NOMO-1 treated with dmso at 0.1 percent for 144 hours (cell line): ENCODE data around the gene MRPL34.

Experiments
- DNase-seq: peaks from one replicate; lab custom pipeline; 2025; ENCODE audit not compliant: unreplicated experiment; lab: John Stamatoyannopoulos, UW

The MRPL34 gene

DNA sequence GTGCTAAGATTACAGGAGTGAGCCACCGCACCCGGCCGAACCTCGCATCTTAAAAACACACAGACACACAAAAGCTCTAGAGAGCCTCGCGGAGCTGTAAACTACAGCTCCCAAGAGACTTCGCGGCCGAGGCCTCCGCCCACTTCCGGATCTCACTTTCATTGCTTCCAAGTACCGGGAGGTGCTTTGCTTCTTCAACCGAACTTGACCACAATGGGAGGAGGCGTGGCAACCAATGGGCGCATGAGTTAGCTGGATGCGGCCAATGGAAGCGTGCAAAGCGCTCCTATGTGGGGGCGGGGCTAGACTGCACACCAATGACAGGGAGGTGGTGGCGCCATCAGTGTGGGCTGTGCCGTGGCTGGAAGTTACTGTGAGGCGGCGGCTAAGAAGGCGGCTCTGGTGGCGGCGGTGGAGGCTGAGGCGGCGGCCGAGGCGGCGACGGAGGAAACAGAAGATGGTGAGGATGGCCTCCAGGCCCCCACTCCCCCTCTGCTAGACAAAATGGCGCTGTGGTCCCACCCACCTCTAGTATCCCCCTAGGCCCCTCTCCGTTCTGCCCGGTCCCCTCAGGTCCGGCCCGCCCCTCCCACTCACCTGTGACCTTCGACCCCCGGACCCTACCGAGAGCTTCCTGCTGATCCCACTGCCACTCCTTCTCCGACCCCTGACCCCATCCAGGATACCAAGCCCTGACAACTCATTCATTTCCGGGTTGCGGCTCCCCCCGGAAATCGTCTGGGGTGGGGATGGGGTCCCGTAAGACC is 3.7 kb downstream of the MRPL34 start, which contains the start of gene DDA1:
Gene DDA1 (plus strand): TSS at position 366 of the 767 bp plus-strand sequence. CDS start 92 bp downstream, at position 458.
- peak; percentile 100 for DNase-seq

DNA sequence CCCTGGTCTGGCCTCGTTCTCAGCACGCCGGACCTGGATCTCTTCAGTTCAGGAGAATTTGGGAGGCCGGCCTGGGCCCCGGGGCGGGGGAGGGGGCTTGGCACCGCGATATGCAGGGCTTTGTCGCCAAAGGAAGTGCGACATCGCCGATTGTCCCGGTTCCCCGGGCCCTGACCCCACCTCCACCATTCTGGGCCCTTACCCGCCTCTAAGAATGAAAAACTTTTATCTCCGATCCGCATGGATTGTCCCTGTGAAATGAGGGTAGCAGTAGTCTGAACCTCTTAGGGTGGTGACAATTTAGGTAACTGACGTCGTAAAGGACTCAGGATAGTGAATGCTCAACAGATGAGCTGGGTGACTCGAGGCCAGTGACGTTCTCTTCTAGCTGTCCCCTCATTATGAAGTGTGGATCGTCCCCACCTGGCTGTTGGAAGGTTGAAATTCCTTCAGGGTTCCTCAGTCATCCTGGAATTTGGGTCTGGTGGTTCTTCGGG is 4.3 kb downstream of the MRPL34 start:
- DNase-seq: no peak

DNA sequence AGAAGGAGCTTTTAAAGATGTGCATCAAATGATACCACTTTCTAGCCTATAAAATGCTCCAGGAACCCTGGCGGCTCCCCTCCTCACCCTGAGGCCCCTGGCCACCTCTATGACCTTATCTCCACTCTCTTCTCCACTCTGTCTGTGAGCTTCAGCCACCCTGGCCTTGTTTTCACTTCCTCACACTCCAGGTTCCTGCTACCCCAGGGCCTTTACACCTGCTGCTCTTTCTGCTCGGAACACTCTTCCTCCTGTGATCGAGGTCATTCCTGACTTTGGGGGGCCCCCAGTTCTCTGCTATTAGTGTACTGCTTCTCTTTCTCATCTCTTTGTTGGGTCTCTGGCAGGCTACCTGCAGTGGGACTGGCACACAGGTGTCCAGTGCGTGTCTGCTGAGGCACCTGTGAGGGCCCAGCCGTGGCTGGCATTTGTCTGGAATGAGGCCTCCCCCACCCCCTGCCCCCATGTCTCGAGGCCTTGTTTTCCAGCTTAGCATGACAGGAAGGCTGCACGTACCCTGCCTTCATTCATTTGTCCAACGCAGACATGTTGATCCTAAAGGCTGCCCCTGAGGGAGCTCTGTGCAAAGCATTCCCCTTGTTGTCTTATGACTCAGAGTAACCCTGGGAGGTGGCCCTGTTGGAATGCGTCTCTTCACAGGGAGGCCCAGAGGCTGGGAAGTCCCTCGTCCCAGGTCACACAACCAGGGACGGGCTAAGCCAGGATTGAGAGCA is 6.0 kb downstream of the MRPL34 start:
- DNase-seq: no peak

DNA sequence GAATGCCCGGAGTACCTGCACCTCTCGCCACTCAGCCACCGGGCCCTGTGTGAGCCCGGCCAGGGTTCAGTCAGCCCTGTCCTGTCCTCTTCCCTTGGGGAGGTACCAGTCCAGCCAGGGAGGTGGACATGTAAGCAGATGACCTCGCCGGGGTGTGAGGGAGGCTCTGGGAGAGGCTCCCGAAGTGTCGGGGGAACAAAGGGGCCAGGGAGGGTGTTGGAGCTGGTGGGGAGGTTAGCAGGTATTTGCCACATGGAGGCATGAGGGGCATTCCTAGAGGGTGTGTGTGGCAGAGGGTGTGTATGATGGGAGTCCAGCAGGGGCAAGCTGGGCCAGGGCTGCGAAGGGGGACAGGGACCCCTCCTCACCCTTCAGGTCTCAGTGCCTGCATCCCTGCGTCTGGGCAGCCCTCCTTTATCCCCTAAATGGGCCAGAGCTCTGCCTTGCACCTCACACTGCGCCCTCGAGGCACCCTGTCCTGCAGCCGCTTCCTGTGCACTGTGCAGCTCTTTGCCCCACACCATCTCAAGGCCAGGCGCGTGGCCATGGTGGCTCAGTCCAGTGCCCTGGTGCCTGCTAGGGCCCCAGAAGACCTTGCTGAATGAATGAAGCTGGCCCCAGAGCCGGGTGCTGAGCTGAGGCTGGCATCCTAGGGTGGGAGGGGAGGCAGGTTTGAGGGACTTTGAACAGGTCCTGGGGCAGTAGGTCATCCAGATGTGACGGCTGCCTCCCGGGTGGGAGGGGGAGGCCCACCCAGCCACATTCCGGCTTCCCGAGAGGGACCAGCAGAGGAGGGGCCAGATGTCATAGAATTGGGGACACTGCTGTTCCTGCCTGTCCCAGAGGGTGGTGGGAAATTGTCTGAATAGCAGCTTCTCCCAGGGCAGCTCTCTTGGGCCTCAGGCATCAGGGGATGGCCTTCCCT is 6.8 kb downstream of the MRPL34 start:
- no peak for DNase-seq

DNA sequence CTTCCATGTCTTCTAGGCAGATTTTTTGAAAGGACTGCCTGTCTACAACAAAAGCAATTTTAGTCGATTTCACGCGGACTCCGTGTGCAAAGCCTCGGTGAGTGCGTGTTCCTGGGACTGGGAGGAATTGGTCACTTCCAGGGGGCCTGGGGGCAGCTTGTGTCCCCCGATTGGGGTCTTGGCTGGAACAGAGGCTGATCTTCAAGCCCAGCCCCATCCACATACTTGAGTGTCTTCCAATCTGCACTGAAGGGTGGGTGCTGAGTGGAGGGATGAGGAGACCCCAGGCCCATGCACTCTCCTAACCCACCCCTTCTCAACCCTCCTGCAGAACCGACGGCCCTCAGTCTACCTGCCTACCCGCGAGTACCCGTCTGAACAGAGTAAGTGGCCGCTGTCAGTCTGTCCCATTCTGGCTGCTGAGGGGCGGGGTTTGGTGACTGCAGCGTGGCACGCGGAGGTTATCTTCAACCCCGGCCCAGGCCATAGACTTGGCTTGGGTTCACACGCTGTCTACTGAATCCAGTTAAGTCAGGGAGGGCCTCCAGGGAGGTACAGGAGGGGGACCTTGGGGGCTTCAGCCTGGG is 8.4 kb downstream of the MRPL34 start:
- no peak for DNase-seq

DNA sequence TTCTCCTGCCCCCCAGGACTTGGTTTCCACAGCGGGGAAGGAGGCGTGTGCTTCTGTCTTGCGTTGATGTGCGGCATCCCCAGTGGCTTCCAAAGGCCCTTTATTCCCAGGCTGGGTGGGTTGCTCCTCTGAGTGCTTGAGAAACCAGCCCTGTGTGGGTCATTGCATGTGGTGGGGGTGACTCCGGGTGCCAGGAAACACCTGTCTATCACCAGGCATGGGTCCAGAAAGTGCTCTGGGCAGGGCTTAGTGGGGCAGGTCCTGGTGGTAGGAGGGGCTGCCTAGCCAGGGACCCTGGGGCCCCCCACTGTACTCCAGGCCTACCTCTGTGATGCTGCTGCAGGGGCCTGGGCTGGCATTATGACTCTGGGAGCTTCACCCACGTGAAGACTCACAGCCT is 13.3 kb downstream of the MRPL34 start:
- DNase-seq: no peak

DNA sequence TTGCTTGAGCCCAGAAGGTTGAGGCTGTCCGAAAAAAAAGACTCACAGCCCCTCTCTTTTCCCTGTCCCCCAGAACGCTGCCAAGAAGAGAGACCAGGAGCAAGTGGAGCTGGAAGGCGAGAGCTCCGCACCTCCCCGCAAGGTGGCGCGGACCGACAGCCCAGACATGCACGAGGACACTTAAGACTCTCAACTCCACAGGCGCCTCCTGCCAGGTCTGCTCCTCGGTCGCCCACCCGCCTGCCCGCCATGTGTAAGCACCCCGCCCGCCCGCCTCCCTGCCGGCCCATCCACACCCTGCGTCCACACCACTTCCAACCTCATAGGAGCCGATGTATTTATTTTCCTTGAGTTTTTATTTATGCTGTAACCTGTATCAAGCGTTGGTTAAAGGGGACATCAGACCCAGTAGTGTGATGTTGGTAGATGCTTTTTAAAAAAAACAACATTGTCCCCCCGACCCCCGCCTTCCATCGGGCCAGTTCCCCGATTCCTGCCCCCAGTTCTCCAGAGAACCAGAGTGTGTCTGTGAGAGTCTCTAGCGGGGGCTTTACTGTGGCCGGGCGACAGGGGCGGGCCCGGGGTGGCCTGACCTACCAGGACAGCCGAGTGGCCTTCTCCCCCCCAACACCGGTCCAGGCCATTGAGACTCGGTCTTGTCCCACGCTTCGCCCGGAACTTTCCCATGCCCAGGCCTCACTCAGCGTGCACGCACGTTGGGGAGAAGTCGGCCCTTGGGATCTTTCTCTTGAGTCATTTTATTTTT is 14.0 kb downstream of the MRPL34 start:
- DNase-seq: no peak

DNA sequence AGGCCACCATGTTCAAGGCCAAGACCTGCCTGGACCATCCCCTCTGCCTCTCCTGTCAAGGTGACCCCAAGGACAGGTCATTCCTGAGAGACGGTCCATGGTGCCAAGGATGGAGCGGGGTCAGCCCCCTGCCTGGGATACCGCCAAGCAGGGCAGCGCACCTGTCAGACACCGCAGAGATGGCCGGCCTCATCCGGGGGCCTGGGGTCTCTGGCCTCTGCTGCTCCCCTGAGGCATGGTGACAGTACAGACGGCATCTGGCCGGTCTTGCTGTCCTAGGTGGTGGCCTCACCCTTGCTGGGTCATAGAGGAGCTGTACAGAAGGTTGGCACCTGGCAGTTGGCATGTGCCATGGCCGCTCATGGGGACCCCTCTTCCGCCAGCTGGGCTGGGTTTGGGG is 14.8 kb downstream of the MRPL34 start:
- no peak for DNase-seq

DNA sequence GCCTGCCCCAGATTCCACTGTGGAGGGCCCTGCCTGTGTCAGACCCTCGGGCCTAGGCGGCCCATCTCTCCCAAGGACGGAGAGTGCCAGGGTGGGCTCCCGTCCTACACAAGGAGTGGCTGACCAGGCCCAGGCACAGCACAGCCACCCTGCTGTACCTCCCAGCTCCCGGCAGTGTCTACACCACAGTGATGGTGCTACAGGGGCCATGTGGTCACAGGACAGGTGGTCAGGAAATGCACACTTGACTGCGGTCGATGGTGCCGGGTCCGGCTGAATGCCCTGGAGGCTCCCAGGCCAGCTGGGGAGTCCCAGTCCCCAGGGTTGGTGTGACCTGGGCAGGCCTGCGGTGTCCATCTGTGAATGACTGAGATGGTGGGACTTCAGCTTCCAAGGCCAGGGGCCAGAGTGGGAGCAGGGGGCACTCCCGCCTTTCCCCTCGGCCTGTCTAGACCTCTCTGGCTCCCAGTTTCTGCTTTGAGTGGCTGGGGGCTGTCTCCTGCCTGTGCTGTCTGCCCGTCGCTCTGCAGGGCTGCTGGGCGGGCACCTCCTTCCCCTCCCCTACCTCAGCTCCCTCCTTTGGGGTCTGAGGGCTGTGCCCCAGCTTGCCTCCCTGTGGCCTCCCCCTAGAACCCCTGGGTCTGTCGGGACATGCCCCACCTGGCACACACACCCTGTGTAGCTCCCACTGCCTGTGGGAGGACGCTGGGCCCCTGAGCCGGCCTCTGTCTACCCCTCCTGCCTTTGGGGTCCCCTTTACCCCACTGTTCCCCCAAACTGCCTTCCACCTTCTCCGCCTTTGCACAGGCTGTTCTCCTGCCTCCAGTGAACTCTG is 16.2 kb downstream of the MRPL34 start:
- DNase-seq: no peak

DNA sequence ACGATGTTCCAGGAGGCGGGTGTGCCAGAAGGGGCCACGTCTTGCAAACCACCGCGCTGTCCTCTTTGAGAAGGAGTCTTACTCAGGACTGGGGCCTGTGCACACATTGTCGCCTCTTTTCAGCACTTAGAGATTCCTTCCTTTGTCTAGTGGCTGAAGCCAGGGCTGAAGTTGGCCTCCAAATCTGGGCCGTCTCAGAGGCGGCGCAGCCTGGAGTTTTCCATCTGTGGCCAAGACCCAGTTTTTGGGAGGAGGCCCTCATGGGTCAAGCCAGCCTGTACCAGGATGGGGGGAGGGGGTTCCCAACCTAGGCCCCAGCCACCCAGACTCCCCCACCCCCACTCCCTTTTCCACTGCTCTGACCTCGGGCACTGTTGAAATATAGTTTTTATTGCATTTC is 17.2 kb downstream of the MRPL34 start:
- no peak for DNase-seq

DNA sequence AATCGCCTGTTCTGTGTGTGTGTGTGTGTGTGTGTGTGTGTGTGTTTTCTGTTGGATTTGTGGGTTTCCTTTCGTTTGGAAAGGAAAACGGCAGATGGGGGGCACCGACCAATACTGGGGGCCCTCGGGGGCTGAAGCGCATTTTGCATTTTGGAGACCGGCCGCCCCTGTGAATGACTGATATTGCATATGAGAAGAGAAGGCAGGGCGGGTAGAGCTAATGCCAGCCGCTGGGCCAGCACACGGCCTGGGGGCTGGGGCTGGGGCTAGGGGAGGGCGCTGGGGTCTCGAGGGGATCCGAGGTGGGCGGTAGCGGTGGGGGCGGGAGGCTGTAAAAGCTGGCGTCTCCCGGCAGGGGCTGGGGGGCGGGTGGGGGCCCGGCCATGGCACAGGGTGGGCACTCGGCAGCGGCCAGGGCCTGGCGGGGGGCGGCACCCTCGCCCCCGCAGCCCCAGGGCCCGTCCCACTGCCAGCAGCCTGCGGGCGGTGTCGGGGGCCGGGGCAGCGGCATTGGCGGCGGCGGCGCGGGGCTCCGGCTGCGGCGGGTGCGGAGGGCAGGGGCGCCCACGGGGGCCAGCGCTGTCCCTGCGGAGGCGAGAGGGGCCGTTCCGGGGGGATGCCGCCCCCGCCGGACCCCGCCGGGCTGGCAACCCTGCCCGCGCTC is 17.8 kb downstream of the MRPL34 start:
- DNase-seq: no peak

DNA sequence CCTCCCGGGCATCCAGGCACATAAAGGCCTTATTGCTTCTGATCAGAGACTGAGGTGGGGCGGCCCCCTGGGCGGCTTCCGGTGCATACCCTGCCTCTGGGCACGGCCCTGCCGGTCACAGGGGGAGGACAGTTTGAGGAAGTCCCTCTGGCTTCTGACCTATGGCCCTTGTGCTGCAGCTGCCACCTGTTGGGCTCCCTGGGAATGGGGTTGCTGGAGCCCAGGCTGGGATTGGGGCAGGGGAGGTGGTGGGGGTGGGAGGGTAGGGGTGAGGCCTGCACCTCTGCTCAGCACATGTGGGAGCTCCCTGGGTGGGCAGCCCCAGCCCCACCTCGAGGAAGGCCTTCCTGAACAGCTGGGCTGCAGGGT is 18.3 kb downstream of the MRPL34 start:
- no peak for DNase-seq

DNA sequence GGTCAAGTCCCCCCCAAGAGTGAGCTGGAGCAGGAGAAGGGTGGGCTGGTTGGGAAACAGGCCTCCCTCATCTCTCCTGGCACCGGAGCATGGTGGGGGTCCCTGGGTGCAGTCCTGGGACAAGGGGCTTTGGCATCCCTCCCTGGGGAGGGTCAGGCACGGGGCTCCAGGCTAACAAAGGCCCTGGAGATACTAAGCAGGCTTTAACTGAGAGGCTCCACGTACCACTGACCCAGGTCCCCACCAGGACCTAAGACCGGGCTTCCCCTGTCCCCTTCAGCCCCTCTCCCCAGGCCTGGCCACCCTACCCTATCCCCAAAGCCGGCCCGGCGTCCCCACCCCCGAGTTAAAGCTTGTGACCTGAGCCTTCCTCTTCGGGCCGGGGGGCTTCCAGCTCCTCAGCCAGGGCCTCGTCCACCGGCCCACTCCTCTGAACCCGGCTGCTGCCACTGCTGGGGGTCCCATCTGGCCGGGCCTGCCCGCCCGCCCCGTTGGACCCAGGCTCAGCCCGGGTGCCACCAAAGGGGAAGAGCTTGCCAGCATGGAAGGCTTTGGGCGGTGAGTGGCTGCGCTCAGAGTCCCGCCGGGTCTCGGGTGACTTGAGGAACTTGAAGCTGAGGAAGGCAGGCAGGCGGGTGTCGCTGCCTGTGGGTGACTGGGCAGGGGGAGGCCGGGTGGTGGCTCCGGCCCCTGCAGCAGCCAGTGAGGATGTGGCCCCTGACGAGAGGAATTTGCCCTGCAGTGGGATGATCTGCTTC is 18.9 kb downstream of the MRPL34 start:
- DNase-seq: no peak

DNA sequence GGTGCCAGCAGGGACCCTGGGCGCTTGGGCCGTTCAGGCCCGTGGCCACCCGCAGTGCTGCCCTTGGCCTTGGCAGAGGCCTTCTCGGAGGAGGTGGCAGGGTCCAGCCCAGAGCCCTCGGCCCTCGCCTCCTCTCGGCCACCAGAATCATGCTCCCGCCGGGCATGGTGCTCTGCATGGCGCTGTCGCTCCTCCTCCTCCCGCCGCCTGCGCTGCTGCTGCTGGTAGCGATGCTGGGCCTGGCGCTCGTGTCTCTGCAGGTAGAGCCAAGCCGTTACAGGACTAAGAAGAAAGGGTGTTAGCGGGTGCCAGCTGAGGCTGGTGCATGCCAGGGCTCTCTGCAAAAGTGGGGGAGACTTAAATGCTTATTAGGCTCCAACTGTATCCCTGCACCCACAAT is 19.5 kb downstream of the MRPL34 start:
- no peak for DNase-seq

DNA sequence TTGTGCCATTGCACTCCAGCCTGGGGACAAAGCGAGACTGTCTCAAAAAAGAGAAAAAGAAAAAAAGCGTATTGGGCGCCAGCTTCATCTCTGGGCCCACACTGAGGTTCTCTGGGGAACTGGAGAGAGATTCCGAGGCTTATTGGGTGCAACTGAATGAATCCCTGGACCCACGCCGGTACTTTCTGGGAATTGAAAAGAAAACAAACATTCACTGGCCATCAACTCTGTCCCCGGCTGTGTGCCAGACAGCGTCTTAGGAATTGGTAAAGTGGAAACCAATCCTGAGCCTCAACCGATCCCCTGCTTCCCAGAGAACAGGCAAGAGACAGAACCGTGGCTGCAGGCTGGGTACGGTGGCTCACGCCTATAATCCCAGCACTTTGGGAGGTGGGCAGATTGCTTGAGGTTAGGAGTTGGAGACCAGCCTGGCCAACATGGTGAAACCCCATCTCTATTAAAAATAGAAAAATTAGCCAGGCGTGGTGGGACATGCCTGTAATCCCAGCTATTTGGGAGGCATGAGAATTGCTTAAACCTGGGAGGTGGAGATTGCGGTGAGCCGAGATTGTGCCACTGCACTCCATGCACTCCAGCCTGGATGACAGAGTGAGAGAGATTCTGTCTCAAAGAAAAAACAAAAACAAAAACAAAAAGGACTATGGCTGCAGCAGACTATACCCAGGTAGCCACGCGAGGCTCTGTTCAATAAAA is 20.4 kb downstream of the MRPL34 start:
- DNase-seq: no peak

DNA sequence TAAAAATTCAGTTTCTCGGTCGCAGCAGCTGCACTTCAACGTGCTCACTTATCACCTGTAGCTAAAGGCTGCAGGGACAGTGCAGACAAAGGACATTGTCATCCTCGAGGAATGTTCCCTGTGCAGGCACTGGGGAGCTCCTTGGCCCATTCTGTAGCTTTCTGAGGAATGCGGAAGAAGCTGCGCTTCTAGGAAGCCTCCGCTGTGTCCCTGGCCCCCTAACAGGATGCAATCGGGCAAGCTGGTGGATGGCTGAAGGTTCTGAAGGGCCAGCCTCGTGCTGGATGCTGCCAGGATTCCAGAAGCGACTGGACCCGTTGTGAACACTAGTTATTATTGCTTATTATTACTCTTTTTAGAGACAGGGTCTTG is 20.9 kb downstream of the MRPL34 start:
- DNase-seq: no peak

DNA sequence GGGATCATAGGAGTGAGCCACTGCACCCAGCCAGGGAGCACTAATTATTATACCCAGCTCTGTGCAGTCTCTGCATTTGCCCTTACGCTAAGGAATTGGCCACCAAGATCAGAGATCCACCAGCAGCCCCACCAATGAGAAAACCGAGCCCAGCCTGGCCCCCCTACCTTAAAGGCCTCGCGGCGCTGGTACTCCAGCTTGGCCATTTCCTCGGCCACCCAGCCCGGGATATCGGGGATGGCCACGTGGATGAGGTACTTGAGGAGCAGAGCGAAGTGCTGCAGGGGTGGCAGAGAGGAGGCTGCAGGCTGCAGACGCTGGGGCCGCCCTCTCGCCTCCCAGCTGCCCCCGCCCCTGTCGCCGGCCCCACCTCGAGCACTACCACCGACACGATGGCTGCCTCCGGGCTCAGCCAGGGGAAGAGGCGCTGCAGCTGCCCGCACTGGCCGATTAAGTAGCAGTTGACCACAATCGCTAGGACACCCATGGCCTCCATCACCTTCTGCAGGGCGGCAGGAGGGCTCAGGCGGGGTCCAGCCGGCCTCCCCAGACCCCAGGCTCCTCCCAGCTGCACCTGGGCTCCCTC is 21.5 kb downstream of the MRPL34 start:
- no peak for DNase-seq
